Keratinocyte (primary cell): ENCODE results near the gene CTTN. TPM values are rescaled to one million over a fixed set of nuclear protein-coding genes. Genes with fewer than 3 reads are reported as not detected.
A peak's percentile ranks its signal among the peaks of the same experiment; 100 is the strongest.

Experiments
- DNase-seq: peaks from one replicate; pipeline ENCODE4 v3.0.0-alpha.2; 2011; ENCODE audit warnings: low read depth, missing footprints, low spot score
- FAIRE-seq: peaks from 2 replicates; lab custom pipeline; 2011; peaks lifted over from hg19 to GRCh38; lab: Jason Lieb, UNC
- H2AFZ ChIP-seq: 2 replicates; pipeline ENCODE4 v1.6.0; 2012; ENCODE audit warnings: low read length, control low read depth, inconsistent platforms; ENCODE audit not compliant: control insufficient read depth
- H3K27ac ChIP-seq: 2 replicates; pipeline ENCODE4 v1.5.1; 2011; ENCODE audit warnings: low read length; ENCODE audit not compliant: control insufficient read depth, insufficient read depth
- H3K27me3 ChIP-seq: 3 replicates; pipeline ENCODE4 v1.6.0; 2011; ENCODE audit warnings: low read length; ENCODE audit not compliant: control insufficient read depth, insufficient read depth; ENCODE audit errors: extremely low read depth
- H3K36me3 ChIP-seq, 2 experiments: 2 replicates in 1 of 2; 3 replicates in 1 of 2; pipeline ENCODE4 v1.5.1; 2011; ENCODE audit warnings: low read length in 2 of 2, mild to moderate bottlenecking in 1 of 2; ENCODE audit not compliant: control insufficient read depth in 2 of 2, insufficient read depth in 2 of 2; ENCODE audit errors: extremely low read depth in 1 of 2
- H3K4me1 ChIP-seq: 3 replicates; pipeline ENCODE4 v1.5.1; 2011; ENCODE audit warnings: low read length; ENCODE audit not compliant: control insufficient read depth, insufficient read depth; ENCODE audit errors: extremely low read depth
- H3K4me2 ChIP-seq: 3 replicates; pipeline ENCODE4 v1.6.0; 2011; ENCODE audit warnings: low read depth, low read length; ENCODE audit not compliant: control insufficient read depth, insufficient read depth; ENCODE audit errors: extremely low read depth
- H3K4me3 ChIP-seq, 3 experiments: fragments of 200-600 bp in 1 of 3; sonication (generic) in 1 of 3; 2 replicates in 2 of 3; 3 replicates in 1 of 3; pipeline ENCODE4 v1.5.1; 2011 to 2016; ENCODE audit warnings: low read length in 3 of 3, mild to moderate bottlenecking in 3 of 3, control low read depth in 2 of 3, inconsistent platforms in 1 of 3, low read depth in 1 of 3, mixed read lengths in 1 of 3, mixed run types in 1 of 3, moderate library complexity in 1 of 3; ENCODE audit not compliant: control insufficient read depth in 2 of 3, insufficient read depth in 2 of 3; ENCODE audit errors: extremely low read depth in 1 of 3
- H3K79me2 ChIP-seq: 2 replicates; pipeline ENCODE4 v1.6.0; 2012; ENCODE audit warnings: low read length; ENCODE audit not compliant: control insufficient read depth, insufficient read depth
- H3K9ac ChIP-seq: 3 replicates; pipeline ENCODE4 v1.6.0; 2011; ENCODE audit warnings: low read length; ENCODE audit not compliant: control insufficient read depth, insufficient read depth; ENCODE audit errors: extremely low read depth
- H3K9me1 ChIP-seq: 3 replicates; pipeline ENCODE4 v1.6.0; 2011; ENCODE audit warnings: low read length; ENCODE audit not compliant: control insufficient read depth, insufficient read depth; ENCODE audit errors: extremely low read depth
- H3K9me3 ChIP-seq: 2 replicates; pipeline ENCODE4 v1.5.1; 2012; ENCODE audit warnings: low read depth, low read length; ENCODE audit not compliant: control insufficient read depth
- H4K20me1 ChIP-seq: 3 replicates; pipeline ENCODE4 v1.6.0; 2011; ENCODE audit warnings: low read length; ENCODE audit not compliant: control insufficient read depth, insufficient read depth; ENCODE audit errors: extremely low read depth
- EZH2 ChIP-seq: IDR thresholded peaks from one replicate; pipeline ENCODE4 v1.6.1; 2012; ENCODE audit warnings: inconsistent platforms, mild to moderate bottlenecking, low read length, moderate library complexity
- dilution Hi-C: fragments of 300-500 bp; cut with MboI; formaldehyde crosslinking; loops from one replicate; pipeline ENCODE4 v1.7.0; 2020; ENCODE audit warnings: low sequenced_read_pairs; ENCODE audit not compliant: extremely low pct_ligation_motif_present
- polyA plus RNA-seq, 5 experiments: library from polyadenylated mRNA; depleted of rRNA in 3 of 5; stranded (reverse) in 3 of 5; stranded (forward) in 1 of 5; unstranded in 1 of 5; fragments of >200 nt; gene quantifications; 1 replicate in 1 of 5; 2 replicates in 3 of 5; 3 replicates in 1 of 5; pipeline versions ENCODE4 v1.2.1 to v1.2.3, GENCODE V29; 2011 to 2012; ENCODE audit warnings: missing spikeins in 2 of 5, low read depth in 1 of 5, low replicate concordance in 1 of 5
- TF ChIP-seq, protein P1 (sequence below), 3 experiments: IDR thresholded peaks in 1 of 3; conservative IDR thresholded peaks in 1 of 3; optimal IDR thresholded peaks in 1 of 3; 2 replicates in 2 of 3; 3 replicates in 1 of 3; pipeline versions ENCODE3 to v1.5.1; 2011; ENCODE audit warnings: low read length in 3 of 3, mild to moderate bottlenecking in 3 of 3, moderate library complexity in 2 of 3, control low read depth in 1 of 3, inconsistent platforms in 1 of 3; ENCODE audit not compliant: insufficient read depth in 2 of 3; ENCODE audit errors: extremely low read depth in 1 of 3

Gene CTTN
- polyA plus RNA-seq, 1 donor (not counting 4 experiments of a cell fraction or from before 2014, with no cell fraction given), result 184 TPM

GRCh38 chr11:70394211-70394950, 3.9 kb upstream of the CTTN start:
- Histone ChIP-seq H3K4me3 (no peak overlapping the region), H3K9ac (no peak overlapping the region), H3K79me2 (peaks cover 37% of the 10 kb centered on the region), H3K27me3 (no peaks in the 10 kb centered on the region), H3K36me3 (no peaks in the 10 kb centered on the region), H3K9me3 (no peaks in the 10 kb centered on the region), H3K4me1 (peaks cover 8% of the 10 kb centered on the region), H3K4me2 (no peak overlapping the region), H3K27ac (no peak overlapping the region), H4K20me1 (no peaks in the 10 kb centered on the region), H2AFZ (no peak overlapping the region), H3K9me1 (peaks cover 2% of the 10 kb centered on the region)
- dilution Hi-C loops, result no loop called here
- no peak for DNase-seq
- FAIRE-seq, result no peak
- TF ChIP-seq, protein P1, sequence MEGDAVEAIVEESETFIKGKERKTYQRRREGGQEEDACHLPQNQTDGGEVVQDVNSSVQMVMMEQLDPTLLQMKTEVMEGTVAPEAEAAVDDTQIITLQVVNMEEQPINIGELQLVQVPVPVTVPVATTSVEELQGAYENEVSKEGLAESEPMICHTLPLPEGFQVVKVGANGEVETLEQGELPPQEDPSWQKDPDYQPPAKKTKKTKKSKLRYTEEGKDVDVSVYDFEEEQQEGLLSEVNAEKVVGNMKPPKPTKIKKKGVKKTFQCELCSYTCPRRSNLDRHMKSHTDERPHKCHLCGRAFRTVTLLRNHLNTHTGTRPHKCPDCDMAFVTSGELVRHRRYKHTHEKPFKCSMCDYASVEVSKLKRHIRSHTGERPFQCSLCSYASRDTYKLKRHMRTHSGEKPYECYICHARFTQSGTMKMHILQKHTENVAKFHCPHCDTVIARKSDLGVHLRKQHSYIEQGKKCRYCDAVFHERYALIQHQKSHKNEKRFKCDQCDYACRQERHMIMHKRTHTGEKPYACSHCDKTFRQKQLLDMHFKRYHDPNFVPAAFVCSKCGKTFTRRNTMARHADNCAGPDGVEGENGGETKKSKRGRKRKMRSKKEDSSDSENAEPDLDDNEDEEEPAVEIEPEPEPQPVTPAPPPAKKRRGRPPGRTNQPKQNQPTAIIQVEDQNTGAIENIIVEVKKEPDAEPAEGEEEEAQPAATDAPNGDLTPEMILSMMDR (optimal IDR thresholded peaks at IDR 0.05 in 1 of 3, IDR thresholded peaks at IDR 0.05 in 1 of 3, conservative IDR thresholded peaks at IDR 0.05 in 1 of 3; ENCODE audit: extremely low read depth in 1 of 3, insufficient read depth in 2 of 3, low read length in 3 of 3), result no peak
- no peak for TF ChIP-seq EZH2

- FAIRE-seq, result no peak
- H3K9me1 ChIP-seq, result peaks cover 12% of the 10 kb centered on the region
Measured at GRCh38 chr11:70397336-70397982, 870 bp upstream of the CTTN start.

More at GRCh38 chr11:70397336-70397982, 870 bp upstream of the CTTN start:
- Histone ChIP-seq H2AFZ (peak overlapping the region; percentile 84), H3K36me3 (peaks cover 6 to 10% of the 10 kb centered on the region in 2 experiments), H3K4me3 (peak overlapping the region; percentile 60 to 97 (median 95)), H3K27ac (peak overlapping the region; percentile 98), H3K9ac (peak overlapping the region; percentile 97), H3K4me2 (peak overlapping the region; percentile 99), H3K27me3 (no peaks in the 10 kb centered on the region), H3K79me2 (peaks cover 66% of the 10 kb centered on the region), H3K9me3 (no peaks in the 10 kb centered on the region), H4K20me1 (peaks cover 22% of the 10 kb centered on the region), H3K4me1 (peaks cover 21% of the 10 kb centered on the region)
- TF ChIP-seq, protein P1 (optimal IDR thresholded peaks at IDR 0.05 in 1 of 3, IDR thresholded peaks at IDR 0.05 in 1 of 3, conservative IDR thresholded peaks at IDR 0.05 in 1 of 3; ENCODE audit: extremely low read depth in 1 of 3, insufficient read depth in 2 of 3, low read length in 3 of 3), result no peak
- no peak for TF ChIP-seq EZH2
- dilution Hi-C loops, result no loop called here
- DNase-seq, result no peak
